ENCODE measurements around the gene C2orf78.

Gene C2orf78

DNA sequence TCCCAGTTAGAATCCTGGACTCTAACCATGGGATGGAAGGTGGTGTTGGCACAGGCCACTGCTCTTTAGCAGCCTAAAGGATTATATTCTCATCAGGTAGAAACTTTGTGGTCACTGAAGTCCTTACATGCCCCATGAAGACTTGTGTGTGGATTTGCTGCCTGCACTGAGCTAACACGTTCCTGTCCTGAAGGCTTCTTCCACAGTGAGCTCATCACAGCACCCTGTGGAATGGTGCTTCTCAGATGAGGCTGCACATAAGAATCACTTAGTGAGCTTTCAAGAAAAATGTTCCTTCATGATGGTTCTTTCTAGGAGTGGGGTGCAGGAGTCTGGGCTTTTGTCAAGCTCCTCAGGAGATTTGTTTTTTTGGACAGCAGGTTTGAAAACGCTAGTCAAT is 71.5 kb downstream of the C2orf78 start:
- no peak for DNase-seq (ENCODE audit: low spot score)
- no peak for TF ChIP-seq CTCF (IDR thresholded peaks at IDR 0.05; ENCODE audit: extremely low read depth, missing control alignments)

GRCh38 chr2:73856214-73856613 is 72.2 kb downstream of the C2orf78 start:
- no peak for TF ChIP-seq CTCF (IDR thresholded peaks at IDR 0.05; ENCODE audit: extremely low read depth, missing control alignments)
- no peak for DNase-seq (ENCODE audit: low spot score)

DNA sequence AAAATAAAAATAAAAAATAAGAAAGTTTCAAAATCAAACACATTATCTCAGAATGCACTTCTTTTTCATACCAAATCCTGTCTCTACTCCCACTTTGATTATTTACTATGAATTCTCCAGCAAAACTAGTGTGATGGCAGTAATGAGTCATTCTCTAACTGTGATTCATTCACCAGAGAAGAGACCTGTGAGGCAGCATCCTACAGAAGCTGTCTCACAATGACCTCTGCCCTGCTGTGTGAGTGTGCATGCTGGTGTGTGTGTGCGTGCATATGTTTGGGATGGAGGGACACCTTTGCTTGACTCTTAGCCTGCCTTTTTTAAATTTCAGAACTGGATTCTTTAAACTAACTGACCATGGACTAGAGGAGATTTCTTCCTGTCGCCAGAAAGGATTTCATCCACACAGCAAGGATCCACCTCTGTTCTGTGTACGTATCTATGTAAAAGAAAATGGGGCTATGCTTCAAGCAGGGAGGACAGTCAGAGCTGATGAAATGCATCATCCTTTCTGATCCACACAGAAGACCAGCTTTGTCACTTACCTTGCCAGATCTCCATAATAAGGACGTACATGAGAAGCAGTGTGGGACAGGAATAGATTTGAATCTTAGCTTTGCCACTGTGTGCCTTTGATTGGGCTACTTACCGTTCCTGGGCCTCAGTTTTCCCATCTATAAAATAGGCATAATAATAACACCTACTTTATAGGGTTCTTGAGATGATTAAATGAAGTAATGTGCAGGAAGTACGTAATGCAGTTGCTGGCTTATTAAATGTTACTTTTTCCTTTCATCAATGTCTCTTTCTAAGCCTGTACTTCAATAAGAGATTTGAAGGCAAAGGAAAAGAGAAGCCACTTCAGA is 76.0 kb downstream of the C2orf78 start:
- no peak for DNase-seq (ENCODE audit: low spot score)
- no peak for TF ChIP-seq CTCF (IDR thresholded peaks at IDR 0.05; ENCODE audit: extremely low read depth, missing control alignments)

- no peak for DNase-seq (ENCODE audit: low spot score)
- TF ChIP-seq CTCF (IDR thresholded peaks at IDR 0.05; ENCODE audit: extremely low read depth, missing control alignments), result no peak
Measured at GRCh38 chr2:73862987-73863386, 79.0 kb downstream of the C2orf78 start.

All from GM20000 (cell line).